Astrocyte (in vitro differentiated cells and primary cell): Measurements from ENCODE around the gene UVSSA. TPM values are rescaled to one million over a fixed set of nuclear protein-coding genes. Genes with fewer than 3 reads are reported as not detected.

ENCODE experiments used
- DNase-seq: peaks from one replicate; pipeline ENCODE4 v3.0.0-alpha.2; 2010; ENCODE audit warnings: low read depth
- FAIRE-seq: peaks from 2 replicates; lab custom pipeline; 2011; peaks lifted over from hg19 to GRCh38; lab: Jason Lieb, UNC
- H2AFZ ChIP-seq: 2 replicates; pipeline ENCODE4 v1.6.0; 2012; ENCODE audit warnings: low read depth, low read length, inconsistent platforms
- H3K27ac ChIP-seq: 2 replicates; pipeline ENCODE4 v1.5.1; 2011; ENCODE audit warnings: low read depth, low read length, inconsistent platforms
- H3K27me3 ChIP-seq: 2 replicates; pipeline ENCODE4 v1.6.0; 2011; ENCODE audit warnings: low read length, inconsistent platforms; ENCODE audit not compliant: insufficient read depth
- H3K36me3 ChIP-seq: 2 replicates; pipeline ENCODE4 v1.5.1; 2011; ENCODE audit warnings: low read length, inconsistent platforms; ENCODE audit not compliant: insufficient read depth
- H3K4me1 ChIP-seq: 2 replicates; pipeline ENCODE4 v1.5.1; 2011; ENCODE audit warnings: low read length, inconsistent platforms; ENCODE audit not compliant: insufficient read depth
- H3K4me2 ChIP-seq: 2 replicates; pipeline ENCODE4 v1.6.0; 2012; ENCODE audit warnings: low read length, inconsistent platforms
- H3K4me3 ChIP-seq: 2 replicates; pipeline ENCODE4 v1.5.1; 2011; ENCODE audit warnings: low read depth, mild to moderate bottlenecking, low read length, inconsistent platforms; ENCODE audit not compliant: insufficient read depth
- H3K79me2 ChIP-seq: 2 replicates; pipeline ENCODE4 v1.6.0; 2012; ENCODE audit warnings: mild to moderate bottlenecking, low read length, inconsistent platforms; ENCODE audit not compliant: insufficient read depth
- H3K9ac ChIP-seq: 2 replicates; pipeline ENCODE4 v1.6.0; 2012; ENCODE audit warnings: mild to moderate bottlenecking, low read length, inconsistent platforms
- H3K9me3 ChIP-seq: 2 replicates; pipeline ENCODE4 v1.5.1; 2012; ENCODE audit warnings: low read depth, mild to moderate bottlenecking, low read length, inconsistent platforms; ENCODE audit not compliant: insufficient read depth
- H4K20me1 ChIP-seq: 2 replicates; pipeline ENCODE4 v1.6.0; 2012; ENCODE audit warnings: low read length, inconsistent platforms; ENCODE audit not compliant: insufficient read depth
- H3K27ac Mint-ChIP-seq: one replicate; pipeline ENCODE4 v1.8.0; 2021; ENCODE audit warnings: mild to moderate bottlenecking, mixed read lengths; ENCODE audit not compliant: unreplicated experiment
- H3K27me3 Mint-ChIP-seq: one replicate; pipeline ENCODE4 v1.8.0; 2021; ENCODE audit warnings: low read depth, mixed read lengths; ENCODE audit not compliant: unreplicated experiment
- H3K36me3 Mint-ChIP-seq: one replicate; pipeline ENCODE4 v1.8.0; 2021; ENCODE audit warnings: low read depth, mixed read lengths; ENCODE audit not compliant: unreplicated experiment
- H3K4me1 Mint-ChIP-seq: one replicate; pipeline ENCODE4 v1.8.0; 2021; ENCODE audit warnings: low read depth, mixed read lengths; ENCODE audit not compliant: unreplicated experiment
- H3K4me3 Mint-ChIP-seq: one replicate; pipeline ENCODE4 v1.8.0; 2021; ENCODE audit warnings: mild to moderate bottlenecking, moderate library complexity, mixed read lengths; ENCODE audit not compliant: unreplicated experiment
- H3K9me3 Mint-ChIP-seq: one replicate; pipeline ENCODE4 v1.8.0; 2021; ENCODE audit warnings: mild to moderate bottlenecking, mixed read lengths; ENCODE audit not compliant: unreplicated experiment
- EZH2 ChIP-seq: IDR thresholded peaks from 2 replicates; pipeline ENCODE4 v1.6.1; 2012; ENCODE audit warnings: mild to moderate bottlenecking, low read length, inconsistent platforms; ENCODE audit not compliant: insufficient read depth
- total RNA-seq: library from RNA; stranded (reverse); gene quantifications from 2 replicates; pipeline ENCODE4 v1.2.1, GENCODE V29; 2021
- TF ChIP-seq, protein P1 (sequence below): IDR thresholded peaks from 2 replicates; pipeline ENCODE4 v1.5.1; 2011; ENCODE audit warnings: low read depth, mild to moderate bottlenecking, inconsistent platforms, low read length, moderate library complexity; ENCODE audit not compliant: insufficient read depth

The UVSSA gene
- total RNA-seq, 1 donor from 2014 or later, result 14.8 TPM

DNA sequence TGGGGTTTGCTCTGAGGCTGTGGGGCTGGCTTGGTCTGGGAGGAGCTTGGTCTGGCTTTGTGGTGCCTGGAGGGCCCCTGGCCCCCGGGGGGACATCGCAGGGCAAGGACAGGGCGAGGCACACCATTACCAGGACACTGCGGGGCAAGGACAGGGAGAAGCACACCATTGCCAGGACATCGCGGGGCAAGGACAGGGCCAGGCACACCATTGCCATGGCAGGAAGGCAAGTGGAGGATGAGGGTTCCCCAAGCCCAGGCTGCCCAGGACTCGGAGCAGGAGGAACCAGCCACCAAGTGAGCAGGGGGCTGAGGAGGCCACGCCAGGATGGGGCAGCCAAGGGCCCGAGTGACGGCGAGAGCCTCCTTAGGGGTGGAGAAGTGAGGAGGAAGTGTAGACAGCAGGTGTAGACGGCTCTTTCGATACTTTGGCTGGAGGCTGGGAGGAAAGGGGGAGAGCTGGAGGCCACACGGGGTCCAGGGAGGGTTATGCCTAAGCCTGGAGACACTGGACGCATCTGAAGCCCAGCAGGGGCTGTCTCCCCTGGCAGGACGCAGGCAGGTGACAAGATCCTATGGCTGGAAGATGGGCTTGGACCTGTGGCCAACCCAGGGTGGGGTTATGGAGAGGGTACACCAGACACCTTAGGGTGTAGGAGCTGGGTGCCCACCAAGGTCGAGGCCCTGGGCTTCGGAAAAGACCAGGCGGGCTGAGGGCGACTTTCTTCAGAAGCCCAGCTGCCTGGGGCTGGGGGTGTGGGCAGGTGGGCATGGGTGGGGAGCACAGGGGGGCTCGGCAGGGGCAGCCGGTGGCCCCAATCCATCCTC is 51.9 kb downstream of the UVSSA start:
- peaks cover 5% of the 10 kb centered on the region for H3K36me3 Mint-ChIP-seq
- peaks cover 21% of the 10 kb centered on the region for H3K27me3 Mint-ChIP-seq
- H3K4me2 ChIP-seq, result no peak overlapping the region
- TF ChIP-seq, protein P1, sequence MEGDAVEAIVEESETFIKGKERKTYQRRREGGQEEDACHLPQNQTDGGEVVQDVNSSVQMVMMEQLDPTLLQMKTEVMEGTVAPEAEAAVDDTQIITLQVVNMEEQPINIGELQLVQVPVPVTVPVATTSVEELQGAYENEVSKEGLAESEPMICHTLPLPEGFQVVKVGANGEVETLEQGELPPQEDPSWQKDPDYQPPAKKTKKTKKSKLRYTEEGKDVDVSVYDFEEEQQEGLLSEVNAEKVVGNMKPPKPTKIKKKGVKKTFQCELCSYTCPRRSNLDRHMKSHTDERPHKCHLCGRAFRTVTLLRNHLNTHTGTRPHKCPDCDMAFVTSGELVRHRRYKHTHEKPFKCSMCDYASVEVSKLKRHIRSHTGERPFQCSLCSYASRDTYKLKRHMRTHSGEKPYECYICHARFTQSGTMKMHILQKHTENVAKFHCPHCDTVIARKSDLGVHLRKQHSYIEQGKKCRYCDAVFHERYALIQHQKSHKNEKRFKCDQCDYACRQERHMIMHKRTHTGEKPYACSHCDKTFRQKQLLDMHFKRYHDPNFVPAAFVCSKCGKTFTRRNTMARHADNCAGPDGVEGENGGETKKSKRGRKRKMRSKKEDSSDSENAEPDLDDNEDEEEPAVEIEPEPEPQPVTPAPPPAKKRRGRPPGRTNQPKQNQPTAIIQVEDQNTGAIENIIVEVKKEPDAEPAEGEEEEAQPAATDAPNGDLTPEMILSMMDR, result no peak
- no peak for TF ChIP-seq EZH2
- H3K27ac ChIP-seq, result no peak overlapping the region
- no peak overlapping the region for H3K4me3 ChIP-seq
- H3K4me1 Mint-ChIP-seq, result no peaks in the 10 kb centered on the region
- no peaks in the 10 kb centered on the region for H3K36me3 ChIP-seq
- FAIRE-seq (no peak), DNase-seq (no peak)
- peaks cover 11% of the 10 kb centered on the region for H3K9me3 ChIP-seq
- no peaks in the 10 kb centered on the region for H3K4me1 ChIP-seq
- peaks cover 13% of the 10 kb centered on the region for H3K9me3 Mint-ChIP-seq
- H3K27ac Mint-ChIP-seq, result no peak overlapping the region
- peaks cover 16% of the 10 kb centered on the region for H3K27me3 ChIP-seq
- H3K4me3 Mint-ChIP-seq, result no peak overlapping the region
- no peaks in the 10 kb centered on the region for H4K20me1 ChIP-seq
- H3K9ac ChIP-seq, result no peak overlapping the region
- no peak overlapping the region for H2AFZ ChIP-seq
- H3K79me2 ChIP-seq, result no peaks in the 10 kb centered on the region

DNA sequence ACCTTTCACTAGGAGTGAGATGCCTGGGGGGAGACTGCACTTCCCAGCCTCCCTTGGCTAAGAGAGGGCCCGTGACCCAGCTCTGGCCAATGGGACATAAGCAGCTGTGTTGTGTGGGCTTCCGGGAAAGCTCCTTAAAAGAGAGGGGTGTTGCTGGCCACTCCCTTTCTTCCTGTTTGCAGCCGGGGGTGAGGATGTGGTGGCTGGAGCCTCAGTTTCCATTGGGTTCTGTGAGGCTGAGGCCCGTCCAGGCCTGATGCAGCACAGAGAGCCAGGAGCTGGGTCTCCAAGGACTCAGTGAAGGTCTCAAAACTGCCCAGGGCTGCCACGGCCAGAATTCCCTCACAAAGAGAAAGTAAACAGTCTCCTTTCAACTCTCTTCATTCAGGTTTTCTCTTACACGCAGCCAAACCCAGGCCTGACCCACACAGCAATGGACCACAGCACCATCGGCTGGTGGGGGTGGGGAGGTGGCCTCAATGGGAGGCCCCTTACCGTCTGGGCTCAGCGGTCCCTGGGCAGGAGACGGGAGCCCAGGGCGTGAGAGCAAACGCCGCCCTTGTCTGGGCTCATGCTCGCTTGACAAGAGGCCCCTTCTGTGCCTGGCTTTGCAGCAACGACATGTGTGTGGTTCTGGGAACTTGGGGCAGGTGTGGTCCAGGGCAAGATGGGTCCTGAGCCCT is 52.6 kb downstream of the UVSSA start:
- H3K4me3 ChIP-seq, result no peak overlapping the region
- no peak overlapping the region for H3K27ac ChIP-seq
- H3K9me3 ChIP-seq, result peaks cover 9% of the 10 kb centered on the region
- H3K9ac ChIP-seq, result no peak overlapping the region
- H3K4me2 ChIP-seq, result no peak overlapping the region
- H3K4me3 Mint-ChIP-seq, result no peak overlapping the region
- H3K27me3 ChIP-seq, result peaks cover 24% of the 10 kb centered on the region
- H3K27me3 Mint-ChIP-seq, result peaks cover 22% of the 10 kb centered on the region
- H2AFZ ChIP-seq, result no peak overlapping the region
- H4K20me1 ChIP-seq, result no peaks in the 10 kb centered on the region
- TF ChIP-seq EZH2, result no peak
- TF ChIP-seq, protein P1, result no peak
- no peaks in the 10 kb centered on the region for H3K79me2 ChIP-seq
- FAIRE-seq (no peak), DNase-seq (no peak)
- H3K36me3 Mint-ChIP-seq, result peaks cover 5% of the 10 kb centered on the region
- no peaks in the 10 kb centered on the region for H3K4me1 Mint-ChIP-seq
- H3K4me1 ChIP-seq, result no peaks in the 10 kb centered on the region
- no peak overlapping the region for H3K27ac Mint-ChIP-seq
- peaks cover 12% of the 10 kb centered on the region for H3K9me3 Mint-ChIP-seq
- H3K36me3 ChIP-seq, result no peaks in the 10 kb centered on the region
